Omental fat pad (tissue), 4 donors: ENCODE measurements around the gene TEX14. TPM values are rescaled to one million over a fixed set of nuclear protein-coding genes. Genes with fewer than 3 reads are reported as not detected.

Experiments used
- ATAC-seq: fragments of 150-250 bp; one replicate; pipeline ENCODE4 v1.9.1; 2016; ENCODE audit warnings: mild to moderate bottlenecking, moderate library complexity; ENCODE audit not compliant: low FRiP score
- DNase-seq: peaks from one replicate; pipeline ENCODE4 v3.0.0-alpha.2; 2019; ENCODE audit warnings: low spot score
- CTCF ChIP-seq, 3 donors: fragments of 450-650 bp; IDR thresholded peaks; one replicate each; pipeline ENCODE4 v1.5.1; 2016 to 2017; ENCODE audit warnings: antibody characterized with exemption in 3 of 3, mild to moderate bottlenecking in 3 of 3, moderate library complexity in 2 of 3
- total RNA-seq, 4 donors: library from RNA; depleted of rRNA; stranded (reverse); fragments of >200 nt; gene quantifications; one replicate each; pipeline ENCODE4 v1.1.0, GENCODE V29; 2016

The TEX14 gene
- total RNA-seq, 4 donors from 2014 or later = 0.19 to 1.3 (median 0.39) TPM

- no peak for TF ChIP-seq CTCF (IDR thresholded peaks at IDR 0.05)
- no peak for ATAC-seq
- no peak for DNase-seq
Observed at GRCh38 chr17:58531122-58531521, 160.7 kb downstream of the TEX14 start.

- no peak for TF ChIP-seq CTCF (IDR thresholded peaks at IDR 0.05)
- DNase-seq (no peak), ATAC-seq (no peak)
Observed at GRCh38 chr17:58530655-58531054, 161.2 kb downstream of the TEX14 start.

GRCh38 chr17:58529275-58529674 is 162.6 kb downstream of the TEX14 start:
- ATAC-seq (no peak), DNase-seq (no peak)
- no peak for TF ChIP-seq CTCF (IDR thresholded peaks at IDR 0.05)

GRCh38 chr17:58528443-58528842 is 163.4 kb downstream of the TEX14 start:
- no peak for TF ChIP-seq CTCF (IDR thresholded peaks at IDR 0.05)
- ATAC-seq (no peak), DNase-seq (no peak)

- no peak for TF ChIP-seq CTCF (IDR thresholded peaks at IDR 0.05)
- no peak for DNase-seq
- ATAC-seq = no peak
Observed at GRCh38 chr17:58527949-58528348, 163.9 kb downstream of the TEX14 start.

GRCh38 chr17:58527306-58527705 is 164.5 kb downstream of the TEX14 start:
- DNase-seq = no peak
- ATAC-seq = no peak
- no peak for TF ChIP-seq CTCF (IDR thresholded peaks at IDR 0.05)

GRCh38 chr17:58525239-58525638 is 166.6 kb downstream of the TEX14 start:
- no peak for TF ChIP-seq CTCF (IDR thresholded peaks at IDR 0.05)
- DNase-seq = no peak
- peak; percentile 49 for ATAC-seq
